Ovary (tissue), 9 donors: ENCODE measurements around the gene ABCC12. TPM values are rescaled to one million over a fixed set of nuclear protein-coding genes. Genes with fewer than 3 reads are reported as not detected.

Source experiments
- DNase-seq, 5 donors: peaks; one replicate each; pipeline ENCODE4 v3.0.0-alpha.2; 2019 to 2020
- H3K27ac ChIP-seq, 2 donors: fragments of 200-600 bp; one replicate each; pipeline versions ENCODE4 v1.5.1 to v1.8.0; 2019 to 2022
- H3K27me3 ChIP-seq: fragments of 200-600 bp; one replicate; pipeline ENCODE4 v1.8.0; 2022
- H3K36me3 ChIP-seq: fragments of 200-600 bp; sonication (generic); one replicate; pipeline ENCODE4 v1.5.1; 2019
- H3K4me1 ChIP-seq: one replicate; pipeline ENCODE4 v1.8.1; 2013; ENCODE audit warnings: mild to moderate bottlenecking, moderate library complexity; ENCODE audit not compliant: insufficient read depth
- H3K4me3 ChIP-seq: fragments of 200-600 bp; sonication (generic); one replicate; pipeline ENCODE4 v1.5.1; 2017
- H3K9me3 ChIP-seq, 2 donors: fragments of 200-600 bp in 1 of 2; sonication (generic) in 1 of 2; one replicate each; pipeline versions ENCODE4 v1.5.1 to v1.8.1; 2013 to 2019; ENCODE audit warnings: mild to moderate bottlenecking in 1 of 2, moderate library complexity in 1 of 2
- EP300 ChIP-seq: sonication (generic); formaldehyde crosslinking; IDR thresholded peaks from one replicate; pipeline ENCODE4 v1.6.1; 2017; ENCODE audit warnings: antibody characterized with exemption
- POLR2A ChIP-seq: fragments of 450-650 bp; IDR thresholded peaks from one replicate; pipeline ENCODE4 v1.6.1; 2017; ENCODE audit warnings: antibody characterized with exemption, mild to moderate bottlenecking, moderate library complexity
- WGBS, 3 donors: extraction: QIAGEN DNeasy Blood & Tissue Kit in 1 of 3; methylation state at CpG; one replicate each; pipeline versions ENCODE4 v1.1.5 to v1.1.7; 2013 to 2017; 5-methylcytosine and 5-hydroxymethylcytosine counted together
- intact Hi-C, 4 donors: fragments of 100-400 bp; cut with DNase I; formaldehyde crosslinking; loops; one replicate each; pipeline versions ENCODE4 v1.11.0 to v1.15.1; 2022 to 2023
- polyA plus RNA-seq, 2 donors: library from polyadenylated mRNA; stranded (reverse); fragments of 200-250 nt in 1 of 2; fragments of 350-450 nt in 1 of 2; fragmentation: Illumina TruSeq in 1 of 2; extraction: RNeasy Lipid Tissue Mini Kit (QIAGEN cat#74804) in 1 of 2; gene quantifications; one replicate each; pipeline ENCODE4 v1.2.3, GENCODE V29; 2013 to 2014
- total RNA-seq, 7 donors: library from RNA; depleted of rRNA in 2 of 7; stranded (reverse); fragments of >200 nt in 2 of 7; fragmentation: NEBNext Ultra II Directional in 3 of 7; extraction: Animal tissue kit (Norgen Biotek cat#: 25700) in 3 of 7; gene quantifications; one replicate each; pipeline versions ENCODE4 v1.1.0 to v1.2.4, GENCODE V29; 2016 to 2023
- TF ChIP-seq, protein P1 (sequence below), 3 donors: fragments of 450-650 bp in 2 of 3; fragments of 200-600 bp in 1 of 3; IDR thresholded peaks; one replicate each; pipeline versions ENCODE4 v1.5.1 to v1.8.0; 2016 to 2022; ENCODE audit warnings: antibody characterized with exemption in 3 of 3, mild to moderate bottlenecking in 1 of 3
- donor health status: DM: no; HTN: no; CAD: no; lungs with moderate emphysema.
- donor health status: DM: no; HTN: no; CAD: no.
- donor health status: Bipolar disorder and iron deficiency.
- donor health status: DM: yes; HTN: yes; CAD: no.
- donor health status: DM: no; HTN: no; CAD: no.
- donor health status: DM: yes; HTN: yes; CAD: no.

The ABCC12 gene
- total and polyA plus RNA-seq, 9 donors, result 0.08 to 0.12 (median 0.10) TPM; not detected in 6

DNA sequence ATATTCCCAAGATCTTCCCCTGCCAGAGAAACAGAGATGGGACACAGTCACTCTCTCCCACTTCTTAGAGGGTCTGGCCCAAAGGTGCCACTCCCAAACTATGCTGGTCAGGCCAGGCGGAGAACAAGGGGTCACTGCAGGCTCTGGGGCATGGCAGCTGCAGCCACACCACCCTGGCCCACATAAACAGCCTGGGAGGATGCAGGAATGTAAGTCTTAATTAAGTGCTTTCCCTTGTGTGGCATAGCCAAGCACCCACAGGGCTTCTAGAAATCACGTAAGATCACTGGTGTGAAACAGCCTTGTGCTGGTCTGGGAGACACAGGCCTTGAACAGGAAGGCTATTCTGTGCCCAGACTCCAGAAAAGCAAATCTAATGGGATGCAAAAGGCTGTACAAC lies 31.5 kb downstream of the ABCC12 start:
- Histone ChIP-seq H3K4me1 (no peaks in the 10 kb centered on the region), H3K27ac (no peak overlapping the region), H3K9me3 (no peaks in the 10 kb centered on the region), H3K27me3 (no peaks in the 10 kb centered on the region), H3K36me3 (no peaks in the 10 kb centered on the region), H3K4me3 (no peak overlapping the region)
- intact Hi-C loops, result no loop called here
- WGBS, 3 donors, result 88 to 97% (median 88%) methylated on average over 2 of the region's 2 CpGs
- no peak for DNase-seq
- no peak for TF ChIP-seq POLR2A
- TF ChIP-seq, protein P1, sequence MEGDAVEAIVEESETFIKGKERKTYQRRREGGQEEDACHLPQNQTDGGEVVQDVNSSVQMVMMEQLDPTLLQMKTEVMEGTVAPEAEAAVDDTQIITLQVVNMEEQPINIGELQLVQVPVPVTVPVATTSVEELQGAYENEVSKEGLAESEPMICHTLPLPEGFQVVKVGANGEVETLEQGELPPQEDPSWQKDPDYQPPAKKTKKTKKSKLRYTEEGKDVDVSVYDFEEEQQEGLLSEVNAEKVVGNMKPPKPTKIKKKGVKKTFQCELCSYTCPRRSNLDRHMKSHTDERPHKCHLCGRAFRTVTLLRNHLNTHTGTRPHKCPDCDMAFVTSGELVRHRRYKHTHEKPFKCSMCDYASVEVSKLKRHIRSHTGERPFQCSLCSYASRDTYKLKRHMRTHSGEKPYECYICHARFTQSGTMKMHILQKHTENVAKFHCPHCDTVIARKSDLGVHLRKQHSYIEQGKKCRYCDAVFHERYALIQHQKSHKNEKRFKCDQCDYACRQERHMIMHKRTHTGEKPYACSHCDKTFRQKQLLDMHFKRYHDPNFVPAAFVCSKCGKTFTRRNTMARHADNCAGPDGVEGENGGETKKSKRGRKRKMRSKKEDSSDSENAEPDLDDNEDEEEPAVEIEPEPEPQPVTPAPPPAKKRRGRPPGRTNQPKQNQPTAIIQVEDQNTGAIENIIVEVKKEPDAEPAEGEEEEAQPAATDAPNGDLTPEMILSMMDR (IDR thresholded peaks at IDR 0.05), result no peak
- no peak for TF ChIP-seq EP300

DNA sequence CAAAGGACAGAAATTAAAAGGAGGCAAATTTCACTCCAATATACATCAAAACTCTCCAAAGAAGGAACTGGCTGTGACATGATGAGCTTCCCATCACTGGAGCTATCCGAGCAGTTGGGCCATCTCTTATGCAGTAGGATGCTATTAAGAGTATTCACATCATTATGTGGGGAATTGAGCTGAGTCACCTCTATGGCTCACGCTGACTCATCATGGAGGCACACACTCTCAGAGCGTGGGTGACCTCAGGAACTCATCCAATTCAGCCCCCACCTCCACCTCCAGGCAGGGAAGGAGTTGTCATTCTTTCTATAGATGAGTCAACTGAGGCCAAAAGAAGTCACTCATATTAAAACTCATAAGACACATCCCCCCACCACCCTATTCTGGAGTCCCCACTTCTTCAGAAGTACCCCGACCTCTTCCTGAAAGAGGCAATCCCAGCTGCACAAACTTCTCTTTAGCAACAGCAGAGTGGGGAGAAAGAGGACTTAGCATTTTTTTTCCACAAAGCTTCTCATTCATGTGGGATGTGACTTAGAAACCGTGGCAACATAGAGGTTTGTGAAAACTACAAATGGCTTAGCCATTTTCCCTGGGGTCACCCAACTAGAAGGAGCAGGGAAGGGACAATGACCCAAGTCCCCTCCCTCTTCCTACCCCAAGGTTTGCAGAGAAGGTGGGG lies 32.5 kb downstream of the ABCC12 start:
- Histone ChIP-seq H3K27me3 (no peaks in the 10 kb centered on the region), H3K27ac (no peak overlapping the region), H3K9me3 (no peaks in the 10 kb centered on the region), H3K36me3 (no peaks in the 10 kb centered on the region), H3K4me3 (no peak overlapping the region), H3K4me1 (no peaks in the 10 kb centered on the region)
- intact Hi-C loops, result no loop called here
- DNase-seq, result no peak
- TF ChIP-seq POLR2A, result no peak
- TF ChIP-seq, protein P1 (IDR thresholded peaks at IDR 0.05), result no peak
- TF ChIP-seq EP300, result no peak
- 41 to 63% (median 53%) methylated on average over 5 of the region's 5 CpGs for WGBS, 3 donors

DNA sequence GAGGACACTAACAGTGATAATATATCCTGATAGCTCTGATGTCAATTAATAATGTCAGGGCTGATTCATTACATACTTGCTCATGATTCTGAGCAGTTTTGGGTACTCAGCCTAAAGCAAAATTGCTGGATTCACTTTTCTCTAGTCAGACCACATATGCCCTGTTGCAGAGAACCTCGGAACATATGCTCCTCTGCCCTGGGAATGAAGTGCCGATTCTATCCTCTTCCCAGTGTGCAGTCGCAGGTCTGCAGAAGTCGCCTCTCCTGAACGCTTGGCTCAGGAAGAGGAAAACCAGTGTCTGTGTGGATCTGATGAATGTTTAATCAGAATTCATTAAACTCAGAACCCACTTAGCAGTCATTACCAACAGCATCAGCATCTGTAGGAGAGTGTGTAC lies 34.5 kb downstream of the ABCC12 start:
- H3K4me1 ChIP-seq, result no peaks in the 10 kb centered on the region
- no peaks in the 10 kb centered on the region for H3K9me3 ChIP-seq
- no peaks in the 10 kb centered on the region for H3K36me3 ChIP-seq
- 88 to 89% (median 88%) methylated on average over 5 of the region's 5 CpGs for WGBS, 3 donors
- H3K4me3 ChIP-seq, result no peak overlapping the region
- intact Hi-C loops, result no loop called here
- no peaks in the 10 kb centered on the region for H3K27me3 ChIP-seq
- TF ChIP-seq EP300 (no peak), POLR2A (no peak)
- TF ChIP-seq, protein P1 (IDR thresholded peaks at IDR 0.05), result no peak
- H3K27ac ChIP-seq, result no peak overlapping the region
- DNase-seq, result no peak

DNA sequence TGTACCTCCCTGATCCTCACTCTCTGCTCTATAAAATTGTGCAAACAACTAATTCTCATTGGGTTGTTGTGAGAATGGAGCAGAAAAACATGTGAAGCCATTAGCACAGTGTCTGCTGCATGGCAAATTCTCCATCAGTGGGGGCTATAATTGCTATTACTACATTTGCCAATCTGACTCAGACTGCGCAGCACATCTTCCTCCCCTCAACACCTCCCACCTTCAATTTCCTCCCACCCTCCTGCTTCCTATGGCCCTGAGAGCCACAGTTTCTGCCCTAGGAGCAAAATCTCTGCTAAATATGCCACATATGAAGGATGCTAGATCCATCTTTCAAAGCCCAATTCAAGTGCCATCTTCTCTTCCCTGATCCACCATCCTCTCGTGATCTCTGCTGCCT lies 37.0 kb downstream of the ABCC12 start:
- no peak overlapping the region for H3K27ac ChIP-seq
- no peaks in the 10 kb centered on the region for H3K9me3 ChIP-seq
- no peak overlapping the region for H3K4me3 ChIP-seq
- no peak for TF ChIP-seq POLR2A
- no peak for TF ChIP-seq EP300
- TF ChIP-seq, protein P1 (IDR thresholded peaks at IDR 0.05), result no peak
- no peaks in the 10 kb centered on the region for H3K36me3 ChIP-seq
- intact Hi-C loops, result no loop called here
- no peaks in the 10 kb centered on the region for H3K4me1 ChIP-seq
- no peak for DNase-seq
- 80 to 88% (median 85%) methylated on average over 2 of the region's 2 CpGs for WGBS, 3 donors
- no peaks in the 10 kb centered on the region for H3K27me3 ChIP-seq
